HG02840 (cell line): ENCODE results near the gene FCHSD1.
A peak's percentile ranks its signal among the peaks of the same experiment; 100 is the strongest.

ENCODE experiments used
- ATAC-seq: cut with Tn5 transposase; IDR thresholded peaks from one replicate; pipeline ENCODE4 v1.9.1; 2021; ENCODE audit warnings: mild to moderate bottlenecking, moderate library complexity, moderate number of reproducible peaks; ENCODE audit not compliant: unreplicated experiment, low FRiP score

FCHSD1 gene

GRCh38 chr5:141650851-141651727 is at the start of gene FCHSD1:
TSS of gene FCHSD1 (minus strand) at chr5:141651418. CDS start at chr5:141651368, 50 bp downstream.
- ATAC-seq: peak; percentile 92

GRCh38 chr5:141697586-141697985 is 46.4 kb upstream of the FCHSD1 start:
- no peak for ATAC-seq

DNA sequence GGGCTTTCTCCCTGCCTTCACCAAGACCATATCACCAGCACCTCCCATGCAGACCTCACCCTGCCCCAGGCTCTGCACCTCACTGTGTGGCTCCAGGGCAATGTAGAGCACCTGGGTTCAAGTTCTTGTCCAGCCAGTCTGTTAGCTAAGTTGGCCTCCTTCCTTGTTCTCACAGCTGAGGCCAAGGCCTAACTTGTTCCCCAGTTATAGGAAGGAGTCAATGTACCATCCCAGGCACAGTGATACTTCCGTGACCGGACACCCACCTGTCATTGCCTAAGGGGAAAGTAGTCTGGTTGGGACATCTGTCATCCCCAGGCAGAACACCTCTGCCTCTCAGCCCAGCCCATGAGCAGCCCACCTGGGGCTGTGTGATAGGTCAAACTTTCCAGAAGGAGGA is 45.2 kb upstream of the FCHSD1 start:
- ATAC-seq: no peak

DNA sequence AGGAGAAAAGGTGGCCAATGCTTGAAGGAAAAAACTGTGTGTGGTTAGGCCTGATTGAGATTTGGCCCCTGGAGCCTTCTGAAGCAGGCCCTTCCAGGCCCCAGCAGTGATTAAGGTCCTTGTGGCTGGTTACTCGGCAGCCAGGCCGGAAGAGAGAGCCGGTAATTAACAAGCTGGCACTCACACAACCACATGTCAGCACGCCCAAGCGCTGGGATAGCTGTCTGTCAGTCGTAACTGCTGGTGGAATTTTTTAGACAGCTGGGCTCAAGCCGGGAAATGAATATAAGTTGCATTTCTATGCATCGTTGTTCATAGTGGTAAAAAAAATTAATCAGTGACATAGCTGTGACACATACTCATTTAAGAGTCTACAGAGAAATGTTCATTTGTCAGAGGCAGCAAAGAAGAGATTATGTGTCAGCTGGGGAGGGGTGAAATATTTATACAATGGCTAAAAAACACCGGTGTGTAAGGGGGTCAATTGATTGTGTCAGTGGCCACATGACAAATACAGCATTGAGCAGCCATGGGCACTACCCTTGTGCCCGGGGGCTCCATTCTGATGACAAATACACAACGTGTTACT is 44.5 kb upstream of the FCHSD1 start:
- no peak for ATAC-seq

DNA sequence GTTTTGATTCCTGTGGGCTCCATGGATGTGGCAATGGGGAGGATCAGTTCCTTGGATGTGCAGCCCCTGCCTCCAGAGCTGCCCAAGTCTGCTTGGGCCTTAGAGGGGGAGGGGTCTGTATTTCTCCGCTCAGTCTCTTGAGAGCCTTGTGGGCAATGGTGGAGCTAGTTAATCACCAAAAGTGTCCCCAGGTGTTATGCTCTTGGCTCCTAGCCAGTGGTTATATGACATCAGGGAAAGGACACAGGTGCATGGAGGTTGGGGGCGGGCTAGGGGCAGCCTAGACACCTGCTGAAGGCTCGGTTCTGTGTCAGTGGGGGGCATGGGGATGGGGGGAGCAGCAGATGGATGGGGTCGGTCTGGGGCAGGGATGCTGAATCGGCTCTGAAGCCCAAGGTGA is 43.3 kb upstream of the FCHSD1 start:
- ATAC-seq: no peak

- ATAC-seq: no peak
These were observed 41.9 kb upstream of the FCHSD1 start for GRCh38 chr5:141692919-141693725.

GRCh38 chr5:141692533-141692888 is 41.3 kb upstream of the FCHSD1 start:
- no peak for ATAC-seq

DNA sequence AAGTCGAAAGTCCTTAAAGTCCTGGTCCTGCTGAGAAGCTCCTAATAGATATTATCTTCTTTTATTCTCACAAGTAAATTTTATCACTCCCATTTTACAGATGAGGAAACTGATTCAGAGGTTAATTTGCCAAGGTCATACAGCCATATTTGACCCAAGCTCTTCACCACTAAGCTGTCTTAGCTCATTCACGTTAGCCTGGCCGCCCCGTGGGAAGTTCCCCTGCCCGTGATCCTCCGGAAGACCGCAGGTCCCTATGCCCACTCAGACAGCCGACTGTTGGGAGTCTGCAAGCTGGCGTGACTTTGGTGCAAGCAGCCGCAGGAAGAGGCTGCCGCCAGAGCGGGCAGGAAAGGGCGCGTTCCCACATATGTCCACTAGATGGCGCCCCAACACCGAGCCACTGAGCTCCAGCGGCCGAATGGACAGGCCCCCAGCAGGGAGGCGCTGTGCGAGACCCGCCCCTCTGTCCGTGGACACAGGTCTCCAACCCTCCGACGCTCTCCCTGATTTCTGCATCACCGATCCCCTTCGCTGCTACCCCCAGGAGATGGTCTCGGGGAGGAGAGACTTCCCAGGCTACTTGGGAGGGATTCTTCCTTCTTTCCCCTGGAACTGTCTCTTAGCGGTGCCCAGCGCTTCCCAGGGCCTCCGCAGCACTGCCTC is 40.8 kb upstream of the FCHSD1 start:
- ATAC-seq: peak; percentile 83

- ATAC-seq: no peak
These were observed 40.2 kb upstream of the FCHSD1 start for GRCh38 chr5:141691286-141691866.

- ATAC-seq: no peak
These were observed 35.6 kb upstream of the FCHSD1 start for GRCh38 chr5:141686648-141687416.

- ATAC-seq: no peak
These were observed 34.4 kb upstream of the FCHSD1 start for GRCh38 chr5:141685591-141685990.

GRCh38 chr5:141683596-141684141 is 32.5 kb upstream of the FCHSD1 start:
- ATAC-seq: no peak

- ATAC-seq: no peak
These were observed 30.8 kb upstream of the FCHSD1 start, which contains the start of gene ARAP3 for GRCh38 chr5:141681695-141682641. TSS of gene ARAP3 (minus strand) at chr5:141682230. CDS start at chr5:141680486, 1,744 bp downstream.

DNA sequence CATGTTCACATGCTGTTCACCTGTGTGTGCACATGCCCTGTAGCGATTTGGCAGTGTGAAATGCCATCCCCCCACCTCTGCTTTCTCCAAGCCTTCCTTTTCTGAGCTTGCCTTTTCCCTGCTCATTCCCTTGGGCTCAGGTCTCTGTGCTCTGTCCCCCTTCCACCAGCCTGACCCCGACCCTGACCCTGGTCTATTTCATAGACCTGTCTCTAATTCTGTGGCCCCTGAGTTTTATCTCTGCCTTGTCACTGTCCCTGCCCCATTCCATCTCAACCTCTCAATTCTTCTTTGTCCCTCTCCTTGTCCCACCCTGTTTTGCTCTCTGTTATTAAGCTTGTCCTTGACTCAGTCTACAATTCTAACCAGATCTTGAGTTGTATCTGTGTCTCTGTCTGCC is 30.1 kb upstream of the FCHSD1 start:
- ATAC-seq: no peak

DNA sequence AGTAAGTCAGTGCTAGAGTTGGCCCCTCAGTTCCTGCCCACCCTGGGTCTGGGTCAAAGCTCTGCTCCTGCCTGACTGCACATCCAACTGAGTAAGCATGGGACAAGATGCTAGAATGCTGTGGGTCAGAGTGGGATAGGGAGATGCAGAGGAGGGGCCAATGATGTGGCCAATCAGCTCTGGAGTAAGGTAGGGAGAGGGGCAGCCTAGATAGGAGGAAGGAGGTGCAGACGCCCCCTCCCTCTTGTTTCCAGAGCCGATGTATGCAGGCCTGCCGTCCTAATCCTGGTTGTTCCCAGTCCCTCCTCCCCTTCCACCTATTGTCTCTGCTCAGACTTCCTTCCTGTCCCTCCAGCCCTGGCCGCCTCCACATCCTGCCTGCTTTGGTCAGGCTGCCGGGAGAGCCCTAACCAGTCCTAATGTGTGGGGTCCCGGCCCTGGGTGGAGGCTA is 29.6 kb upstream of the FCHSD1 start:
- ATAC-seq: no peak

DNA sequence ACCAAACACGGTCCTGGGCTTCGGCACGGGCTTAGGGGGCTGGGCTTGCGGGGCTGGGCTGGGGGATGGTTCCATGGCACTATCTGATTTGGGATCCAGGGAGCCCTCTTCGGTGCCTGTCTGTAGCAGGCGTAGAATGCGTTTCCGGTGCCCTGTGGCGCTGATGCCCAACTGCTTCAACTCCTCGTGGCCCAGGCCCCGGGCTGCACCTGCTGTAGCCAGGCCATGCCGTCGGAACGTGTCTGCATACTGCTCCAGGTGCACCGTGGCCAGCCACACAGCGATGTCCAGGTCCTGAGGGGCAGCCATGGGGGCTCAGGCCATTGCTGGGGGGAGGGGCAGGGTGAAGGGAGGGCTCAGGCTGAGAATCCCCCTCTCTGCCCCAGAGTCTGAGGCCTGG is 29.0 kb upstream of the FCHSD1 start:
- no peak for ATAC-seq

DNA sequence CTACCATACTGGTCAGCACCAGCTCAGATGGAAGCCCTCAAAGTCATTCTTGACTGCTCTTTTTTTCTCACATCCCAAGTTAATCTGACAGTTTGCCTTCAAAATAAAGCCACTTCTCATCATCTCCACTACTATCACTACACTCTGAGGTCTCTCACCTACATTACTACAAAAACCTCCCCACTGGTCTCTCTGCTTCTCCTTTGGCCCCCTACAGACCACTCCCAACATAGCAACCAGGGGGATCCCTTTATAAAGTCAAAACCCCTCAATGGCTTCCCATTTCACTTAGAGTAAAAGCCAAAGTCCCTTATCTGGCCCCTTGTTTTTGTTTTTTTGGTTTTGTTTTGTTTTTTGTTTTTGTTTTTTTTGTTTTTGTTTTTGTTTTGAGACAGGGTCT is 26.2 kb upstream of the FCHSD1 start:
- ATAC-seq: no peak

- no peak for ATAC-seq
These were observed 24.5 kb upstream of the FCHSD1 start for GRCh38 chr5:141675672-141676071.
